ENCODE results near the gene CD99L2.
"Not testable (repeated sequence)": the region's sequence is repeated elsewhere in the genome, so short reads cannot be mapped to it uniquely, and the experiment has no call there.

GRCh38 chrX:150823826-150824225, 74.6 kb downstream of the CD99L2 start:
- TF ChIP-seq SMC3 (conservative IDR thresholded peaks at IDR 0.05; ENCODE audit: poor library complexity); CTCF (IDR thresholded peaks at IDR 0.05; ENCODE audit: poor library complexity, severe bottlenecking); REST (IDR thresholded peaks at IDR 0.05; ENCODE audit: borderline replicate concordance); POLR2AphosphoS5 (IDR thresholded peaks at IDR 0.05); TAF1 (IDR thresholded peaks at IDR 0.05; ENCODE audit: low read depth): not testable (repeated sequence)
